Measurements from ENCODE around the gene SPIN1. TPM values are rescaled to one million over a fixed set of nuclear protein-coding genes. Genes with fewer than 3 reads are reported as not detected.

Gene SPIN1
- total and polyA plus RNA-seq, 7 donors = 2.5 to 17.2 (median 7.9) TPM

GRCh38 chr9:88390371-88390990, 2.2 kb downstream of the SPIN1 start:
- no peaks in the 10 kb centered on the region for H3K4me1 ChIP-seq
- no peak for TF ChIP-seq CTCF (IDR thresholded peaks at IDR 0.05)
- no peak overlapping the region for H3K4me3 ChIP-seq
- intact Hi-C loops (cut with DNase I) = no loop called here
- H3K27ac ChIP-seq = no peak overlapping the region
- H3K9me3 ChIP-seq = no peaks in the 10 kb centered on the region
- ATAC-seq (no peak), DNase-seq (no peak)
- no peaks in the 10 kb centered on the region for H3K27me3 ChIP-seq (ENCODE audit: insufficient read depth in 3 of 3, low read length in 2 of 3)
- WGBS, 3 donors = 55 to 70% (median 56%) methylated on average over 3 of the region's 3 CpGs
- no peaks in the 10 kb centered on the region for H3K36me3 ChIP-seq (ENCODE audit: insufficient read depth in 1 of 2, low read depth in 1 of 2)

GRCh38 chr9:88391236-88391635, 3.0 kb downstream of the SPIN1 start:
- DNase-seq = no peak
- intact Hi-C loops (cut with DNase I) = no loop called here
- Histone ChIP-seq H3K27me3 (ENCODE audit: insufficient read depth in 3 of 3, low read length in 2 of 3) (no peaks in the 10 kb centered on the region), H3K36me3 (ENCODE audit: insufficient read depth in 1 of 2, low read depth in 1 of 2) (no peaks in the 10 kb centered on the region), H3K9me3 (no peaks in the 10 kb centered on the region), H3K27ac (no peak overlapping the region), H3K4me1 (no peaks in the 10 kb centered on the region), H3K4me3 (no peak overlapping the region)
- ATAC-seq = no peak
- 63 to 81% (median 76%) methylated on average over 2 of the region's 2 CpGs for WGBS, 3 donors
- TF ChIP-seq CTCF (IDR thresholded peaks at IDR 0.05) = no peak

- ATAC-seq (no peak), DNase-seq (no peak)
- H3K4me1 ChIP-seq = no peaks in the 10 kb centered on the region
- no peaks in the 10 kb centered on the region for H3K27me3 ChIP-seq (ENCODE audit: insufficient read depth in 3 of 3, low read length in 2 of 3)
- H3K4me3 ChIP-seq = no peak overlapping the region
- H3K9me3 ChIP-seq = no peaks in the 10 kb centered on the region
- TF ChIP-seq CTCF (IDR thresholded peaks at IDR 0.05) = no peak
- H3K36me3 ChIP-seq (ENCODE audit: insufficient read depth in 1 of 2, low read depth in 1 of 2) = no peaks in the 10 kb centered on the region
- H3K27ac ChIP-seq = no peak overlapping the region
- WGBS, 3 donors = 86 to 92% (median 87%) methylated on average over 3 of the region's 3 CpGs
- intact Hi-C loops (cut with DNase I) = no loop called here
These were observed 3.7 kb downstream of the SPIN1 start for GRCh38 chr9:88391921-88392320.

- DNase-seq = no peak
- no peaks in the 10 kb centered on the region for H3K4me1 ChIP-seq
- no peaks in the 10 kb centered on the region for H3K27me3 ChIP-seq (ENCODE audit: insufficient read depth in 3 of 3, low read length in 2 of 3)
- intact Hi-C loops (cut with DNase I) = no loop called here
- H3K27ac ChIP-seq = no peak overlapping the region
- WGBS, 3 donors = 81 to 89% (median 87%) methylated on average over 1 of the region's 1 CpG
- H3K36me3 ChIP-seq (ENCODE audit: insufficient read depth in 1 of 2, low read depth in 1 of 2) = no peaks in the 10 kb centered on the region
- no peaks in the 10 kb centered on the region for H3K9me3 ChIP-seq
- TF ChIP-seq CTCF (IDR thresholded peaks at IDR 0.05) = no peak
- no peak overlapping the region for H3K4me3 ChIP-seq
- no peak for ATAC-seq
These were observed 4.3 kb downstream of the SPIN1 start for GRCh38 chr9:88392549-88392948.

Measured in psoas muscle (tissue), 8 donors.